ENCODE results near the gene ARID3C.
A peak's percentile ranks its signal among the peaks of the same experiment; 100 is the strongest.

The ARID3C gene

GRCh38 chr9:34651876-34652601 is 23.2 kb upstream of the ARID3C start, which contains the start of gene IL11RA:
Gene IL11RA (plus strand): TSS chr9:34652185. CDS start chr9:34655218, 3,033 bp downstream.
- TF ChIP-seq CTCF (IDR thresholded peaks at IDR 0.05; ENCODE audit: low read depth, low read length, missing control alignments), result no peak
- DNase-seq (ENCODE audit: extremely low read depth, low read depth), result no peak
- peak within 1 kb of the TSS; percentile 40 for H3K4me3 ChIP-seq (replicated peaks; ENCODE audit: low read depth, low read length)

- no peak for DNase-seq (ENCODE audit: extremely low read depth, low read depth)
- H3K4me3 ChIP-seq (replicated peaks; ENCODE audit: low read depth, low read length), result peak overlapping the region; percentile 40
Observed at GRCh38 chr9:34651321-34651720, 22.5 kb upstream of the ARID3C start.

DNA sequence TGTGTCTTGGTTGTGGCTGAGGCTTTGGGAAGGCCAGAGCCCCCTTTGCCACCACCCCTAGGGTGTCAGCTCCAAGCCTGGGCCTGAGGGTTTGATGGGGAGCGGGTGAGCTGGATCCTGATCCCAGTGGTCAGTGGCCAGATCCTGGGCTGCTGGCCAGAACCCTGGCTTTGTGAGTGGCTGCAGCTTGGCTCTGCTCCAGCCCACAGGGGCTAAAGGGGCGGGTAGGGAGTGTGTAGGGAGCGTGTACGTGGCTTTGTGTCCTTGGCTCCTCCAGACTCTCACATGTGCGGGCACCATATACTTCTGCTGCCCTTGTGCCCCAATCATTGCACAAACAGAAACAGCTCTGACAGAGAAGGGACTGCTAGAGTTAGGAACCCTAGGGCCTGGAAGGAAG is 21.9 kb upstream of the ARID3C start:
- TF ChIP-seq CTCF (IDR thresholded peaks at IDR 0.05; ENCODE audit: low read depth, low read length, missing control alignments), result no peak
- no peak overlapping the region for H3K4me3 ChIP-seq (replicated peaks; ENCODE audit: low read depth, low read length)
- no peak for DNase-seq (ENCODE audit: extremely low read depth, low read depth)

More at GRCh38 chr9:34651321-34651720, 22.5 kb upstream of the ARID3C start:
- TF ChIP-seq CTCF (IDR thresholded peaks at IDR 0.05; ENCODE audit: low read depth, low read length, missing control alignments), result no peak

DNA sequence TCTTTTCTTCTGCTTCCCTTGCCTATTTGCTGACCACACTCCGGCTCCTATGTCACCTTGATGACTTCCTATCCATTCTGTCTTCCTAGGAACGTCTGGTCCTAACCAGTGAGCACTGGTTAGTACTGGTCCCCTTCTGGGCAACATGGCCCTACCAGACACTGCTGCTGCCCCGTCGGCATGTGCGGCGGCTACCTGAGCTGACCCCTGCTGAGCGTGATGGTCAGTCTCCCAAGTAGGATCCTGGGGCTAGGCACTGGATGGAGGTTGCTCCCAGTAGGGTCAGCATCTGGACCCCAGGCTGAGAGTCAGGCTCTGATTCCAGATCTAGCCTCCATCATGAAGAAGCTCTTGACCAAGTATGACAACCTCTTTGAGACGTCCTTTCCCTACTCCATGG is 19.8 kb upstream of the ARID3C start:
- no peak for TF ChIP-seq CTCF (IDR thresholded peaks at IDR 0.05; ENCODE audit: low read depth, low read length, missing control alignments)
- no peak for DNase-seq (ENCODE audit: extremely low read depth, low read depth)
- H3K4me3 ChIP-seq (replicated peaks; ENCODE audit: low read depth, low read length), result no peak overlapping the region

- TF ChIP-seq CTCF (IDR thresholded peaks at IDR 0.05; ENCODE audit: low read depth, low read length, missing control alignments), result no peak
- no peak for DNase-seq (ENCODE audit: extremely low read depth, low read depth)
- peak overlapping the region; percentile 66 for H3K4me3 ChIP-seq (replicated peaks; ENCODE audit: low read depth, low read length)
Observed at GRCh38 chr9:34647651-34648050, 18.8 kb upstream of the ARID3C start.

DNA sequence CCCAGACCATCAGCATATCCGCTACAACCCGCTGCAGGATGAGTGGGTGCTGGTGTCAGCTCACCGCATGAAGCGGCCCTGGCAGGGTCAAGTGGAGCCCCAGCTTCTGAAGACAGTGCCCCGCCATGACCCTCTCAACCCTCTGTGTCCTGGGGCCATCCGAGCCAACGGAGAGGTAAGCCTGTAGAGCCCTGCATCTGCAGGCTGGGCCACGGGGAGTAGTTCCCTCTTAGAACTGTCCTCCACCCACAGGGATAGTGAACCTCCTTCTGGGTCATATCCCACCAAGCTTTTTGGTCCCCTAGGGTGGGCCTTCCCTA is 18.2 kb upstream of the ARID3C start:
- H3K4me3 ChIP-seq (replicated peaks; ENCODE audit: low read depth, low read length), result peak overlapping the region; percentile 66
- no peak for TF ChIP-seq CTCF (IDR thresholded peaks at IDR 0.05; ENCODE audit: low read depth, low read length, missing control alignments)
- DNase-seq (ENCODE audit: extremely low read depth, low read depth), result no peak

Measured in HFF-Myc (cell line).